Stomach (tissue), 4 donors: Measurements from ENCODE around the gene ZNF284.

Experiments used
- POLR2AphosphoS5 ChIP-seq, 3 donors: sonication (generic); formaldehyde crosslinking; IDR thresholded peaks; one replicate each; pipeline ENCODE4 v1.6.1; 2016; ENCODE audit warnings: antibody characterized with exemption in 3 of 3
- TF ChIP-seq, protein P1 (sequence below), 7 experiments: fragments of 450-650 bp in 4 of 7; fragments of 200-600 bp in 3 of 7; sonication (generic) in 3 of 7; IDR thresholded peaks; one replicate each; pipeline ENCODE4 v1.5.1; 2016 to 2019; ENCODE audit warnings: antibody characterized with exemption in 7 of 7, control low read depth in 2 of 7, mild to moderate bottlenecking in 1 of 7

GRCh38 chr19:44051650-44052402 lies 20.1 kb upstream of the ZNF284 start, which contains the start of gene ZNF223:
- TF ChIP-seq, protein P1, sequence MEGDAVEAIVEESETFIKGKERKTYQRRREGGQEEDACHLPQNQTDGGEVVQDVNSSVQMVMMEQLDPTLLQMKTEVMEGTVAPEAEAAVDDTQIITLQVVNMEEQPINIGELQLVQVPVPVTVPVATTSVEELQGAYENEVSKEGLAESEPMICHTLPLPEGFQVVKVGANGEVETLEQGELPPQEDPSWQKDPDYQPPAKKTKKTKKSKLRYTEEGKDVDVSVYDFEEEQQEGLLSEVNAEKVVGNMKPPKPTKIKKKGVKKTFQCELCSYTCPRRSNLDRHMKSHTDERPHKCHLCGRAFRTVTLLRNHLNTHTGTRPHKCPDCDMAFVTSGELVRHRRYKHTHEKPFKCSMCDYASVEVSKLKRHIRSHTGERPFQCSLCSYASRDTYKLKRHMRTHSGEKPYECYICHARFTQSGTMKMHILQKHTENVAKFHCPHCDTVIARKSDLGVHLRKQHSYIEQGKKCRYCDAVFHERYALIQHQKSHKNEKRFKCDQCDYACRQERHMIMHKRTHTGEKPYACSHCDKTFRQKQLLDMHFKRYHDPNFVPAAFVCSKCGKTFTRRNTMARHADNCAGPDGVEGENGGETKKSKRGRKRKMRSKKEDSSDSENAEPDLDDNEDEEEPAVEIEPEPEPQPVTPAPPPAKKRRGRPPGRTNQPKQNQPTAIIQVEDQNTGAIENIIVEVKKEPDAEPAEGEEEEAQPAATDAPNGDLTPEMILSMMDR (IDR thresholded peaks at IDR 0.05), result no peak
- peak; percentile 76 to 93 (median 90) for TF ChIP-seq POLR2AphosphoS5 (IDR thresholded peaks at IDR 0.05)
